GM18951 (cell line): ENCODE data around the gene METTL24.
"Not testable (repeated sequence)": the region's sequence is repeated elsewhere in the genome, so short reads cannot be mapped to it uniquely, and the experiment has no call there.

Experiments
- POLR2A ChIP-seq: IDR thresholded peaks from 4 replicates; pipeline ENCODE4 v1.6.1; 2011; ENCODE audit warnings: mild to moderate bottlenecking; ENCODE audit not compliant: insufficient read length, insufficient read depth; ENCODE audit errors: extremely low read depth
- in situ Hi-C: fragments of 300-500 bp; cut with MboI; formaldehyde crosslinking; loops from one replicate; pipeline ENCODE4 v1.12.0; 2022; ENCODE audit warnings: low sequenced_read_pairs, mixed read lengths, inconsistent platforms; ENCODE audit not compliant: unreplicated experiment

The METTL24 gene

GRCh38 chr6:110307368-110307767 lies 50.8 kb downstream of the METTL24 start:
- TF ChIP-seq POLR2A, result no peak
- in situ Hi-C loops, result no loop called here

GRCh38 chr6:110305832-110306231 lies 52.3 kb downstream of the METTL24 start:
- in situ Hi-C loops, result not testable (repeated sequence)

GRCh38 chr6:110303692-110304091 lies 54.5 kb downstream of the METTL24 start:
- in situ Hi-C loops, result not testable (repeated sequence)

- in situ Hi-C loops, result no loop called here
- no peak for TF ChIP-seq POLR2A
These were observed 59.2 kb downstream of the METTL24 start for GRCh38 chr6:110298916-110299315.

DNA sequence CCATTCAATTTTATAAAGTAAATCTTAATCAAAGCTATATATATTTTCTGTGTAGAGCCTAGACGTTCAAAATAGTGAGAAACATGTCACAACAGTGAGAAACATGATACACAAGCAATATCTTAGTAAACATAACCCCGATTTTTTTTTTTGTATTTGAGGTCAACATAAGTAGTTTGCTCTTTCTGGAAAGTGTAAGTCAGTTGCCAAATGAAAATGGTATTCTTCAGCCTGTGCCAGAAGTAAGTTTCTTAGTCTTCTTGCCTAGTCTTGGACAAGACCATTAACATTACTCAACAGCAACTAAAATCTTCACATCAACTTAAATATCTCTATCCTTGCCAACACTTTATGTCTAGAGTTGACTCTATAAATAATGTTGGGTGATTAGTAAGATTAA lies 59.7 kb downstream of the METTL24 start:
- in situ Hi-C loops, result no loop called here
- TF ChIP-seq POLR2A, result no peak

DNA sequence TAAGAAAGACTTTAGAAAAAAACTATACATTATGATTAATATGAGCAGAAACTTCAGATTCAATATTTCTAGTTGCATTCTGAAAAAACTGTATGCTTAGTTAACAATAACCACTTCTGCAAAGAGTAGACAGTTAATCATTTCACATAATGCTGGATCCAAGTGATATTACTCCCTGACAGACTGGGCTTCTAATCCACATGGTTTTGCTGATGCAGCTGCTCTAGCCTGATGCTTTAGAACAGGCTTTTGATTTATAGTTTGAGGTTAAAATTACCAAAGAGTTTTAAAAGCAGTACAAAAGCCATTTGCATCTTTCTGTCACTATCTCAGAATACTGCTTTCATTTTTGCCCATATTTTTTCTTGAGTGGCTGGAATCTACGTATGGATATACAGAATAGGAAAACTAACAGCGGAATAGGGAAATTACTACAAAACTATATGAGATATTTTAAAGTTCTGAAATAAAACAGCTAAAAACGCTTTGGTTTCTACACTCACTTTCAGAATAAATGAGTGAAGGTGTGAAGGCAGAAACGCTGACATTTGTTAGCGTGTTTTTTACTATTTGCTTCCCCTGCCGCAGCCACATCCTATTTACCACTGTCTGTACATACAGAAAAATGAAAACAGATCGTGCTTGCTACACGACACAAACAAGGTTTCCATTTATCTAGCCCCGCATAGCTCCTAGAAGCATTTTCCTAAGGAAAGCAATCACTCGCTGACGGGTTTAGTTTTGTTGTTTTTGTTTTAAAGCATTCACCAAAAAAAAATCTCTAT lies 61.7 kb downstream of the METTL24 start:
- TF ChIP-seq POLR2A, result no peak
- in situ Hi-C loops, result no loop called here

GRCh38 chr6:110295451-110296165 lies 62.5 kb downstream of the METTL24 start:
- in situ Hi-C loops, result no loop called here
- no peak for TF ChIP-seq POLR2A

- in situ Hi-C loops, result no loop called here
- TF ChIP-seq POLR2A, result no peak
These were observed 70.4 kb downstream of the METTL24 start for GRCh38 chr6:110287462-110288341.

- in situ Hi-C loops, result no loop called here
- TF ChIP-seq POLR2A, result no peak
These were observed 72.7 kb downstream of the METTL24 start for GRCh38 chr6:110285306-110286060.

DNA sequence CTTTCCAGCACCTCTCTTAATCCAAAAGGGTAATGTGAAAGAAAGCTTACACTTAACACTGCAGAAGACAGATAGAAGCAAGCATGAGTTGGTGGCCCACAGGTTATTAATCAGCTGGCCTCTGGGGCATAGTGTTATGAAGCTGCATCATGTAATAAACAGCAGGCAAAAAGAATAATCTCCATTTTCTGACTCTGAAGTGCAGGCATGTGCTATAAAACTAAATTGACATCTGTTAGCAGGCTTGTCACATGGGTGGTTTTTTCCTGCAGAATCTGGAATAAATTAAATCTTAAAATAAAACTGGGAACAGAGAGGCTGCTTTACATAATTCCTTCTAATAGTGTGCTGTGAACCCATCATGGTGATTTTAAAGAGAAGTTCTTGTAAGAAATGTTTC lies 73.3 kb downstream of the METTL24 start:
- no peak for TF ChIP-seq POLR2A
- in situ Hi-C loops, result no loop called here

DNA sequence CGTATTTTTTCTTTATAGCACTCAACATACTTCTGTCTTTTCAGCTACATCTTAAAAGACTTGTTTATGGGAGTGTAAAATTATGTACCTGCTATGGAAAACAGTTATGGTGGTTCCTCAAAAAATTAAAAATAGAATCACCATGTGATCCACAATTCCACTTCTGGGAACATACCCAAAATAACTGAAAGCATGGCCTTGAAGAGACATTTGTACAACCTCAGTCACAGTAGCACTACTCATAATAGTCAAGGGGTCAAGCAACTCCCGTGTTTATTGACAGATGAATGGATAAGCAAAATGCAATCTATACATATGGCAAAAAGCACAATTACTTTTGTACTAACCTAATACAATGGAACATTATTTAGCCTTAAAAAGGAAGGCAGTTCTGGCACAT lies 74.5 kb downstream of the METTL24 start:
- in situ Hi-C loops, result no loop called here

GRCh38 chr6:110282412-110282811 lies 75.7 kb downstream of the METTL24 start:
- in situ Hi-C loops, result no loop called here
- no peak for TF ChIP-seq POLR2A

More for the DNA sequence above, 74.5 kb downstream of the METTL24 start:
- TF ChIP-seq POLR2A, result no peak
